Activated CD4-positive, alpha-beta memory T cell treated with anti-CD3 and anti-CD28 coated beads, Interleukin-2, amount 10 ng/mL, durations not matched to agents 7 days and 5 days (primary cell): ENCODE results near the gene PROSER2. TPM values are rescaled to one million over a fixed set of nuclear protein-coding genes. Genes with fewer than 3 reads are reported as not detected.

ENCODE experiments used
- CTCF ChIA-PET: fragments of 350-600 bp; sonication (Branson Sonifier 250); formaldehyde crosslinking; loops from one replicate; lab custom pipeline; 2021; ENCODE audit warnings: antibody characterized with exemption, inconsistent platforms; lab: Charles Lee
- POLR2A ChIA-PET: fragments of 350-600 bp; sonication (Branson Sonifier 250); formaldehyde crosslinking; loops from one replicate; lab custom pipeline; 2021; ENCODE audit warnings: antibody characterized with exemption; lab: Charles Lee
- DNase-seq: peaks from one replicate; pipeline ENCODE4 v3.0.0-alpha.2; 2020
- H3K27ac Mint-ChIP-seq: one replicate; pipeline ENCODE4 v1.8.0; 2021; ENCODE audit warnings: mild to moderate bottlenecking, mixed read lengths
- H3K27me3 Mint-ChIP-seq: one replicate; pipeline ENCODE4 v1.8.0; 2021; ENCODE audit warnings: mixed read lengths
- H3K36me3 Mint-ChIP-seq: one replicate; pipeline ENCODE4 v1.8.0; 2021; ENCODE audit warnings: low read depth, mixed read lengths
- H3K4me1 Mint-ChIP-seq: one replicate; pipeline ENCODE4 v1.8.0; 2021; ENCODE audit warnings: mixed read lengths
- H3K4me3 Mint-ChIP-seq: one replicate; pipeline ENCODE4 v1.8.0; 2021; ENCODE audit warnings: mild to moderate bottlenecking, mixed read lengths
- H3K9me3 Mint-ChIP-seq: one replicate; pipeline ENCODE4 v1.8.0; 2021; ENCODE audit warnings: mixed read lengths
- total RNA-seq, 2 experiments: library from RNA; stranded (reverse); gene quantifications; one replicate each; pipeline ENCODE4 v1.2.3, GENCODE V29; 2021

The PROSER2 gene
- total RNA-seq, 2 experiments from 2014 or later: 0.28 to 0.30 TPM

GRCh38 chr10:11878776-11879175 lies 55.6 kb downstream of the PROSER2 start:
- DNase-seq: no peak
- CTCF ChIA-PET: no interaction called here
- Mint-ChIP-seq H3K27ac (no peak overlapping the region), H3K9me3 (no peaks in the 10 kb centered on the region), H3K4me3 (no peak overlapping the region), H3K36me3 (no peaks in the 10 kb centered on the region), H3K27me3 (peaks cover 3% of the 10 kb centered on the region), H3K4me1 (peaks cover 19% of the 10 kb centered on the region)
- POLR2A ChIA-PET: no interaction called here

- CTCF ChIA-PET: no interaction called here
- Mint-ChIP-seq H3K36me3 (no peaks in the 10 kb centered on the region), H3K4me3 (no peak overlapping the region), H3K4me1 (peaks cover 15% of the 10 kb centered on the region), H3K27ac (no peak overlapping the region), H3K9me3 (no peaks in the 10 kb centered on the region), H3K27me3 (no peaks in the 10 kb centered on the region)
- POLR2A ChIA-PET: no interaction called here
- DNase-seq: no peak
Observed at GRCh38 chr10:11879387-11880094, 56.4 kb downstream of the PROSER2 start.

GRCh38 chr10:11880151-11881029 lies 57.2 kb downstream of the PROSER2 start:
- Mint-ChIP-seq H3K4me1 (peaks cover 10% of the 10 kb centered on the region), H3K9me3 (no peaks in the 10 kb centered on the region), H3K4me3 (no peak overlapping the region), H3K36me3 (no peaks in the 10 kb centered on the region), H3K27ac (no peak overlapping the region), H3K27me3 (no peaks in the 10 kb centered on the region)
- no peak for DNase-seq
- ChIA-PET POLR2A (no interaction called here), CTCF (no interaction called here)

- DNase-seq: no peak
- Mint-ChIP-seq H3K27ac (no peak overlapping the region), H3K9me3 (no peaks in the 10 kb centered on the region), H3K4me1 (peaks cover 10% of the 10 kb centered on the region), H3K36me3 (no peaks in the 10 kb centered on the region), H3K4me3 (no peak overlapping the region), H3K27me3 (no peaks in the 10 kb centered on the region)
- CTCF ChIA-PET: no interaction called here
- POLR2A ChIA-PET: no interaction called here
Observed at GRCh38 chr10:11881030-11881476, 57.9 kb downstream of the PROSER2 start.

- CTCF ChIA-PET: no interaction called here
- Mint-ChIP-seq H3K4me1 (peaks cover 10% of the 10 kb centered on the region), H3K27me3 (no peaks in the 10 kb centered on the region), H3K36me3 (no peaks in the 10 kb centered on the region), H3K4me3 (no peak overlapping the region), H3K9me3 (no peaks in the 10 kb centered on the region), H3K27ac (no peak overlapping the region)
- DNase-seq: no peak
- POLR2A ChIA-PET: interaction anchor here (0.6 kb wide), 1 partner anchor 54 kb away, joined by 3 read pairs; no protein-coding TSS in a partner anchor
Observed at GRCh38 chr10:11881477-11882417, 58.6 kb downstream of the PROSER2 start.

- Mint-ChIP-seq H3K36me3 (no peaks in the 10 kb centered on the region), H3K4me1 (peaks cover 10% of the 10 kb centered on the region), H3K9me3 (no peaks in the 10 kb centered on the region), H3K4me3 (no peak overlapping the region), H3K27me3 (no peaks in the 10 kb centered on the region), H3K27ac (no peak overlapping the region)
- CTCF ChIA-PET: interaction anchor here (1.2 kb wide), 1 partner anchor 104 kb away, joined by 3 read pairs; no protein-coding TSS in a partner anchor
- DNase-seq: no peak
- POLR2A ChIA-PET: no interaction called here
Observed at GRCh38 chr10:11882646-11883375, 59.7 kb downstream of the PROSER2 start.

GRCh38 chr10:11884706-11885423 lies 61.7 kb downstream of the PROSER2 start:
- Mint-ChIP-seq H3K4me3 (no peak overlapping the region), H3K9me3 (no peaks in the 10 kb centered on the region), H3K4me1 (peaks cover 10% of the 10 kb centered on the region), H3K27ac (no peak overlapping the region), H3K36me3 (no peaks in the 10 kb centered on the region), H3K27me3 (no peaks in the 10 kb centered on the region)
- CTCF ChIA-PET: no interaction called here
- POLR2A ChIA-PET: no interaction called here
- no peak for DNase-seq

- H3K27me3 Mint-ChIP-seq: no peaks in the 10 kb centered on the region
- no peak overlapping the region for H3K4me3 Mint-ChIP-seq
- no peak for DNase-seq
- H3K27ac Mint-ChIP-seq: no peak overlapping the region
- no peaks in the 10 kb centered on the region for H3K36me3 Mint-ChIP-seq
- peaks cover 10% of the 10 kb centered on the region for H3K4me1 Mint-ChIP-seq
- ChIA-PET CTCF (no interaction called here), POLR2A (no interaction called here)
- H3K9me3 Mint-ChIP-seq: no peaks in the 10 kb centered on the region
Observed at GRCh38 chr10:11885437-11886137, 62.4 kb downstream of the PROSER2 start.

GRCh38 chr10:11886138-11886474 lies 63.0 kb downstream of the PROSER2 start:
- Mint-ChIP-seq H3K36me3 (no peaks in the 10 kb centered on the region), H3K4me1 (peaks cover 10% of the 10 kb centered on the region), H3K27ac (no peak overlapping the region), H3K9me3 (no peaks in the 10 kb centered on the region), H3K27me3 (no peaks in the 10 kb centered on the region), H3K4me3 (no peak overlapping the region)
- DNase-seq: no peak
- CTCF ChIA-PET: no interaction called here
- POLR2A ChIA-PET: no interaction called here

- Mint-ChIP-seq H3K27ac (no peak overlapping the region), H3K27me3 (no peaks in the 10 kb centered on the region), H3K4me3 (no peak overlapping the region), H3K9me3 (no peaks in the 10 kb centered on the region), H3K36me3 (no peaks in the 10 kb centered on the region), H3K4me1 (peaks cover 10% of the 10 kb centered on the region)
- DNase-seq: no peak
- CTCF ChIA-PET: no interaction called here
- POLR2A ChIA-PET: no interaction called here
Observed at GRCh38 chr10:11886851-11887250, 63.7 kb downstream of the PROSER2 start.

- H3K36me3 Mint-ChIP-seq: no peaks in the 10 kb centered on the region
- no peaks in the 10 kb centered on the region for H3K9me3 Mint-ChIP-seq
- H3K27ac Mint-ChIP-seq: no peak overlapping the region
- ChIA-PET CTCF (no interaction called here), POLR2A (no interaction called here)
- no peak overlapping the region for H3K4me3 Mint-ChIP-seq
- peaks cover 7% of the 10 kb centered on the region for H3K4me1 Mint-ChIP-seq
- H3K27me3 Mint-ChIP-seq: no peaks in the 10 kb centered on the region
- no peak for DNase-seq
Observed at GRCh38 chr10:11887381-11888227, 64.4 kb downstream of the PROSER2 start.
